Mucosa of stomach (tissue), 1 donor: ENCODE results near the gene GPC2.
"Not testable (repeated sequence)": the region's sequence is repeated elsewhere in the genome, so short reads cannot be mapped to it uniquely, and the experiment has no call there.

ENCODE experiments used
- H3K27me3 ChIP-seq: one replicate; pipeline ENCODE4 v1.7.0; 2013; ENCODE audit warnings: mild to moderate bottlenecking, low read length; ENCODE audit not compliant: control insufficient read depth, insufficient read depth
- H3K36me3 ChIP-seq: one replicate; pipeline ENCODE4 v1.7.0; 2013; ENCODE audit warnings: low read length; ENCODE audit not compliant: control insufficient read depth, insufficient read depth
- H3K4me1 ChIP-seq: one replicate; pipeline ENCODE4 v1.7.0; 2013; ENCODE audit warnings: mild to moderate bottlenecking, low read length; ENCODE audit not compliant: control insufficient read depth, insufficient read depth
- H3K4me3 ChIP-seq: one replicate; pipeline ENCODE4 v1.7.0; 2013; ENCODE audit warnings: low read length
- H3K9ac ChIP-seq: one replicate; pipeline ENCODE4 v1.7.0; 2013; ENCODE audit warnings: mild to moderate bottlenecking, low read length, moderate library complexity
- H3K9me3 ChIP-seq: one replicate; pipeline ENCODE4 v1.7.0; 2013; ENCODE audit warnings: mild to moderate bottlenecking, low read length, moderate library complexity; ENCODE audit not compliant: control insufficient read depth
- donor health status: Pancreatic carcinoma.

GPC2 gene

GRCh38 chr7:100177045-100178001 is at the start of gene GPC2, which contains the start of gene STAG3:
GPC2 (minus strand) TSS chr7:100177381; CDS start chr7:100177199, 182 bp downstream.
STAG3 (plus strand) TSS chr7:100177918; CDS start chr7:100180557, 2,639 bp downstream.
- H3K9ac ChIP-seq, result peak within 1 kb of the TSS; percentile 43
- H3K9me3 ChIP-seq, result no peaks in the 10 kb centered on the region
- peaks cover 8% of the 10 kb centered on the region for H3K4me1 ChIP-seq
- no peak within 1 kb of the TSS for H3K4me3 ChIP-seq
- no peaks in the 10 kb centered on the region for H3K36me3 ChIP-seq
- peaks cover 21% of the 10 kb centered on the region for H3K27me3 ChIP-seq

GRCh38 chr7:100224891-100225290 is 47.7 kb upstream of the GPC2 start:
- not testable (repeated sequence) for H3K27me3 ChIP-seq, H3K9ac ChIP-seq, H3K4me1 ChIP-seq, H3K9me3 ChIP-seq, H3K4me3 ChIP-seq, H3K36me3 ChIP-seq

GRCh38 chr7:100223376-100223927 is 46.3 kb upstream of the GPC2 start:
- not testable (repeated sequence) for H3K4me3 ChIP-seq, H3K36me3 ChIP-seq, H3K4me1 ChIP-seq, H3K9me3 ChIP-seq, H3K9ac ChIP-seq, H3K27me3 ChIP-seq

- Histone ChIP-seq H3K4me1 (no peaks in the 10 kb centered on the region), H3K9me3 (no peaks in the 10 kb centered on the region), H3K27me3 (no peaks in the 10 kb centered on the region), H3K4me3 (no peak overlapping the region), H3K36me3 (no peaks in the 10 kb centered on the region), H3K9ac (no peak overlapping the region)
These were observed 45.4 kb upstream of the GPC2 start for GRCh38 chr7:100222445-100223132.

GRCh38 chr7:100221767-100222444 is 44.7 kb upstream of the GPC2 start:
- H3K9me3 ChIP-seq, result no peaks in the 10 kb centered on the region
- H3K4me1 ChIP-seq, result no peaks in the 10 kb centered on the region
- no peaks in the 10 kb centered on the region for H3K36me3 ChIP-seq
- H3K9ac ChIP-seq, result no peak overlapping the region
- no peaks in the 10 kb centered on the region for H3K27me3 ChIP-seq
- H3K4me3 ChIP-seq, result no peak overlapping the region

GRCh38 chr7:100221231-100221718 is 44.1 kb upstream of the GPC2 start:
- Histone ChIP-seq H3K36me3 (no peaks in the 10 kb centered on the region), H3K4me3 (no peak overlapping the region), H3K9ac (no peak overlapping the region), H3K27me3 (no peaks in the 10 kb centered on the region), H3K9me3 (no peaks in the 10 kb centered on the region), H3K4me1 (no peaks in the 10 kb centered on the region)

- Histone ChIP-seq H3K4me1 (no peaks in the 10 kb centered on the region), H3K9me3 (no peaks in the 10 kb centered on the region), H3K36me3 (no peaks in the 10 kb centered on the region), H3K4me3 (no peak overlapping the region), H3K27me3 (no peaks in the 10 kb centered on the region), H3K9ac (no peak overlapping the region)
These were observed 43.5 kb upstream of the GPC2 start for GRCh38 chr7:100220586-100221230.

- H3K36me3 ChIP-seq, H3K9ac ChIP-seq, H3K4me1 ChIP-seq, H3K4me3 ChIP-seq, H3K9me3 ChIP-seq, H3K27me3 ChIP-seq: not testable (repeated sequence)
These were observed 42.8 kb upstream of the GPC2 start, which contains the start of gene PVRIG for GRCh38 chr7:100219801-100220585. PVRIG (plus strand) TSS chr7:100219949; CDS start chr7:100219971, 22 bp downstream.

- H3K9me3 ChIP-seq, result no peaks in the 10 kb centered on the region
- H3K4me3 ChIP-seq, result no peak overlapping the region
- no peak overlapping the region for H3K9ac ChIP-seq
- no peaks in the 10 kb centered on the region for H3K36me3 ChIP-seq
- H3K27me3 ChIP-seq, result no peaks in the 10 kb centered on the region
- H3K4me1 ChIP-seq, result peaks cover 3% of the 10 kb centered on the region
These were observed 42.1 kb upstream of the GPC2 start for GRCh38 chr7:100219271-100219737.

GRCh38 chr7:100217934-100218333 is 40.8 kb upstream of the GPC2 start:
- H3K4me1 ChIP-seq, H3K9ac ChIP-seq, H3K9me3 ChIP-seq, H3K27me3 ChIP-seq, H3K4me3 ChIP-seq, H3K36me3 ChIP-seq: not testable (repeated sequence)
